Measurements from ENCODE around the gene CACNB4.

The CACNB4 gene

DNA sequence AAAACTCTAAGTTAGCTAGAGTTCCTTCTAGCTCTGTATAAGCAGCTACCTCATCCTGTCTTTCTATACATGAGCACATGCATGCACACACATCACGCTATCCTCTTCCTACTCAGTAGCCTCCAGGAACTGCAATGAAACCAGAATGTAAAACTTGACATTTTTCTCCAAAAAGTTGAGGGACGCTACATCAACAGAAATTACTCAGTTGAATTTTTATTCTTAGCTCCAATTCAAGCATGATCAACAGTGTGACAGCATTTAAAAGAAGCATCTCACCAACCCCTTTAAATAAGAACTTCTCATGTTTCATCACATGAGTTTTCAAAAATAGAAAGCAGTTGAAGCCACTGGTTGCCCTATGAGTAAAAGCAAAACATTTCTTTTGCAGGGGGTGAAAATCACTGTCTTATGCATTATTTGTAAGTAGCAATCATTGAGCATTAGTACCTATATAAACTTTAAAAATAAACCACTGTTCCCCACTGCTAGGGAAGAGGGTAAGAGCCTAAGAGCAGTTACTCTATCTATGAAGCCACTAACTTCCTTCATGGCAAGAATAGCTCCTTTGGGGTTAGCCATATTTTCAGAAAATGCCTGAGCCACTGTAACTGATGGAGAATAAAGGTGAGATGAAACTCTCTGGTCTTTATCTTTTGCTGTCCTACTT is 192.7 kb downstream of the CACNB4 start:
- Histone ChIP-seq H3K4me3 (ENCODE audit: low read depth in 1 of 2, low read length in 2 of 2) (no peak overlapping the region), H3K9ac (ENCODE audit: low read length) (no peak overlapping the region), H3K36me3 (ENCODE audit: insufficient read depth, low read length) (no peaks in the 10 kb centered on the region), H3K27me3 (ENCODE audit: control insufficient read depth in 1 of 2, insufficient read depth in 2 of 2, low read length in 2 of 2) (no peaks in the 10 kb centered on the region), H3K27ac (ENCODE audit: low read depth, low read length) (no peak overlapping the region), H3K4me1 (ENCODE audit: insufficient read depth, low read length) (no peaks in the 10 kb centered on the region), H3K9me3 (ENCODE audit: low read length) (no peaks in the 10 kb centered on the region)

DNA sequence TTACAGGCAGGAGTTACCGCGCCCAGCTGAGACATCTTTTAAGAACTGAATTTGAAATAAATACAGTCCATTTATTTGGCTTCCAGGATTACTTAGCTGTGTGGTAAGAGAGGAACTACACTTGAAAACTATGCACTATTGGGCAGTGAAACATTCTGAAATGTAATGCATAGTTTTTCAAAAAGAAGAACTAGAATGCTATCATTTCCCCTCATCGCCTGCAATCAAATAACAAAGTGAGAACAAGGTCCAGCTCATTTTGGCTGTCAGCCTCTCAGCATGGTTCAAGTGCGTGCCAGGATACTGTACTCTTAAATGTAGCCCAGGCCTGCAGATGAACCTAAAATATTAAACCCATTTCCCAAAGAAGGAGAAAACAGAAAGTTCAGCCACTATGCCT is 194.0 kb downstream of the CACNB4 start:
- H3K4me3 ChIP-seq (ENCODE audit: low read depth in 1 of 2, low read length in 2 of 2), result no peak overlapping the region
- H3K4me1 ChIP-seq (ENCODE audit: insufficient read depth, low read length), result no peaks in the 10 kb centered on the region
- H3K36me3 ChIP-seq (ENCODE audit: insufficient read depth, low read length), result no peaks in the 10 kb centered on the region
- H3K27me3 ChIP-seq (ENCODE audit: control insufficient read depth in 1 of 2, insufficient read depth in 2 of 2, low read length in 2 of 2), result no peaks in the 10 kb centered on the region
- no peak overlapping the region for H3K9ac ChIP-seq (ENCODE audit: low read length)
- no peaks in the 10 kb centered on the region for H3K9me3 ChIP-seq (ENCODE audit: low read length)
- no peak overlapping the region for H3K27ac ChIP-seq (ENCODE audit: low read depth, low read length)

DNA sequence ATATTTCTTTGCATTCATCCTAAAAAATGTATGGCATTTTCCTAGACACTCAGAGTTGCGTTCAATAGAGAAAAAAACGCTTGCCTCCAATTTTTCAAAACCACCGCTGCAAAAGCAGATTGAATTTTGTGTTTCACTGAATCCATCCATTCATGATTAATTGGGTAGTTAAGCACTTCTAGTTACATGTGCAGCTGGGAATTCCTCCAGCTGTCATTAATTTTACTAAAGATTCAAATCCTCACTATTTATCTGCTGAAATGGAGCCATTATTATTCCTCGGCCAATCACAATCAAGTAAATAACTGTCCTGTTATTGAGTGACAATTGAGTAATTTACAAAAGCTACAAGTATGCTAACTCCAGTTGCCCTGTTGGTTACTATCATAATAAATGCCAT is 194.8 kb downstream of the CACNB4 start:
- no peaks in the 10 kb centered on the region for H3K4me1 ChIP-seq (ENCODE audit: insufficient read depth, low read length)
- no peaks in the 10 kb centered on the region for H3K36me3 ChIP-seq (ENCODE audit: insufficient read depth, low read length)
- no peaks in the 10 kb centered on the region for H3K27me3 ChIP-seq (ENCODE audit: control insufficient read depth in 1 of 2, insufficient read depth in 2 of 2, low read length in 2 of 2)
- no peak overlapping the region for H3K9ac ChIP-seq (ENCODE audit: low read length)
- no peak overlapping the region for H3K4me3 ChIP-seq (ENCODE audit: low read depth in 1 of 2, low read length in 2 of 2)
- H3K9me3 ChIP-seq (ENCODE audit: low read length), result no peaks in the 10 kb centered on the region
- no peak overlapping the region for H3K27ac ChIP-seq (ENCODE audit: low read depth, low read length)

DNA sequence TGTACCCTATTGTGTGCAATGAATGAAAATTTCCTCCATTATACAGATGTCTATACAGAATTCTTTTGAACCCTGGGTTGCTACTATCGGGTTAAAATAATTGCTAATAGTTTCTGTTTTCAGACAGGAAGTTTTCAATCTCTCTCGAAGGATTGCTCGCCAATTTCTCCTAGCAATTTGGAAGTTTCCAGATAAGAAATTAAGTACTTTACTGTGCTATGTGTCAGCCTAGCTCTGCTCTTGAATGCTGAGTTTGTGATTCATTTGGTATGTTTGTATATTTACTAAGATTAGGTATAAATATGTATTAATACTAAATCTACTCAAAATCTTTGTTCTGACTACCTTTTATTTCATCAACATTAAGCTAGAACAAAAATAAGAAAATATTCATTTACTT is 196.0 kb downstream of the CACNB4 start:
- no peaks in the 10 kb centered on the region for H3K9me3 ChIP-seq (ENCODE audit: low read length)
- H3K27me3 ChIP-seq (ENCODE audit: control insufficient read depth in 1 of 2, insufficient read depth in 2 of 2, low read length in 2 of 2), result no peaks in the 10 kb centered on the region
- no peaks in the 10 kb centered on the region for H3K4me1 ChIP-seq (ENCODE audit: insufficient read depth, low read length)
- H3K36me3 ChIP-seq (ENCODE audit: insufficient read depth, low read length), result no peaks in the 10 kb centered on the region
- H3K27ac ChIP-seq (ENCODE audit: low read depth, low read length), result no peak overlapping the region
- no peak overlapping the region for H3K9ac ChIP-seq (ENCODE audit: low read length)
- no peak overlapping the region for H3K4me3 ChIP-seq (ENCODE audit: low read depth in 1 of 2, low read length in 2 of 2)

DNA sequence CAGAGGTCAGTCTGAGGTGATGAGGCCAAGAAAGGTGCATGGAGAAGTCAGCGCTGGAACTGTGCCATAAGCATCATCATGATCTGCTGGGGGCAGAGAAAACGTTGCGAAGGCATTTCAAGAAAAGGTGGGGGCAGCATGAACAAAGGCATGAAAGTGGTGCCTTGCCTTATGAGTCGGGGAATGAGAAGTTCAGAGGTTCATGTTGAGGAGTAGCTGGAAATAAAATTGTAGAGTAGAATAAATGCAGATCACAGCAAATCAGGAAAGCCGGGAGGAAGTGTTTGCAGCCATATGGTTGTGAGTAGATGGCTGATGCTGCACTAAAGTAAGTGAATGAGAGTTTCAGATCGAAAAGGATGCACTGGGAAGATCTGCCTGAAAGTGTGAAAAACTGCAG is 198.5 kb downstream of the CACNB4 start:
- no peaks in the 10 kb centered on the region for H3K27me3 ChIP-seq (ENCODE audit: control insufficient read depth in 1 of 2, insufficient read depth in 2 of 2, low read length in 2 of 2)
- no peak overlapping the region for H3K9ac ChIP-seq (ENCODE audit: low read length)
- H3K9me3 ChIP-seq (ENCODE audit: low read length), result no peaks in the 10 kb centered on the region
- no peak overlapping the region for H3K4me3 ChIP-seq (ENCODE audit: low read depth in 1 of 2, low read length in 2 of 2)
- no peaks in the 10 kb centered on the region for H3K36me3 ChIP-seq (ENCODE audit: insufficient read depth, low read length)
- no peaks in the 10 kb centered on the region for H3K4me1 ChIP-seq (ENCODE audit: insufficient read depth, low read length)
- no peak overlapping the region for H3K27ac ChIP-seq (ENCODE audit: low read depth, low read length)

DNA sequence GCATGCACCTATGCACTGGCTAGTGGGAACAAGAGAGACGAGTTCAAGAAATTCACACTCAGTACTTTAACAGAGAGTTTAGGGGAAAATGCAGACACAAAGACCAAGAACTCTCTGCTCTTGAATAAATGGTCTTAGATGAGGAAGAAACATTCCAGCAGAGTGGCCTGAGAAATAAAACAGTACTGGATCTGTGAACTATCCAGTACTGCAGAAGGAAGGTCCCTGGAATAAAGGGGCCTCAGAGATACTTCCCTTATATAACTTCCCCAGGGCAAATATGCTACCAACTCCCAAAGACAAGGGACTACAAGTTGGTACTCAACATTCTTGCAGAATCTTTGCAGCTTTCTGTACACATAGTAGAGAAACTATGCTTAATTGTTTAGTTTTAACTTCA is 199.7 kb downstream of the CACNB4 start:
- Histone ChIP-seq H3K27ac (ENCODE audit: low read depth, low read length) (no peak overlapping the region), H3K9ac (ENCODE audit: low read length) (no peak overlapping the region)

DNA sequence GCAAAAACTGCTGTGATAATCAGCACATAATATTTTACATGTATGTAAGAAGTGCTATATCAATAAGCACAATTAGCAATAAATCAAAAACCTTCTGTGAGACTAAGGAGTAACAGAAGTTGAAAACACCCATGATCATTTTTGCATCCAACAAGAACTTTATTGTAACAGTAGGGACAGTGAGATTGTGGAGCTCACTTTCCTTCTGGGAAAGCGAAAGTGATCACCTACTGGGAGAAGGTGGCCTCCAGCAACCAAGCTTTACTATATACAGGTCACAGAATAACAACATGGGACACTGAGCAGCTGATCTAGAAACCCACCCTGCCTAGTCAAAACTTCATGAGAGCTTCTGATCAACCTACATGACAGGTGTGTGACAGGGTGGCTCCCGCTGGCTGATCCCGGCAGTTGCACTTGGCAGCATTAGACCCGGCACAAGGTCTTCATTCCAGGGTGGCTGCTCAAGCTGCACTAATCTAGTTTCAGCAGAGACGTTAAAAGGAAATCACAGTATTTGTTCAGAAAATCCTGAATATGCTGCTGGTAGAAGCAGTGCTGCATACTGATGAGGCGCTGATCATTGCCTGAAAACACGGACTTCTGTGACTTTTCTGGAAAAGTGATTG is 207.2 kb downstream of the CACNB4 start:
- H3K9ac ChIP-seq (ENCODE audit: low read length), result no peak overlapping the region
- no peaks in the 10 kb centered on the region for H3K4me1 ChIP-seq (ENCODE audit: insufficient read depth, low read length)
- H3K27me3 ChIP-seq (ENCODE audit: control insufficient read depth in 1 of 2, insufficient read depth in 2 of 2, low read length in 2 of 2), result no peaks in the 10 kb centered on the region
- H3K4me3 ChIP-seq (ENCODE audit: low read depth in 1 of 2, low read length in 2 of 2), result no peak overlapping the region
- no peak overlapping the region for H3K27ac ChIP-seq (ENCODE audit: low read depth, low read length)
- no peaks in the 10 kb centered on the region for H3K36me3 ChIP-seq (ENCODE audit: insufficient read depth, low read length)
- peaks cover 8% of the 10 kb centered on the region for H3K9me3 ChIP-seq (ENCODE audit: low read length)

More for the DNA sequence above, 199.7 kb downstream of the CACNB4 start:
- Histone ChIP-seq H3K36me3 (ENCODE audit: insufficient read depth, low read length) (no peaks in the 10 kb centered on the region), H3K4me3 (ENCODE audit: low read depth in 1 of 2, low read length in 2 of 2) (no peak overlapping the region), H3K9me3 (ENCODE audit: low read length) (peaks cover 5% of the 10 kb centered on the region), H3K27me3 (ENCODE audit: control insufficient read depth in 1 of 2, insufficient read depth in 2 of 2, low read length in 2 of 2) (no peaks in the 10 kb centered on the region), H3K4me1 (ENCODE audit: insufficient read depth, low read length) (no peaks in the 10 kb centered on the region)

DNA sequence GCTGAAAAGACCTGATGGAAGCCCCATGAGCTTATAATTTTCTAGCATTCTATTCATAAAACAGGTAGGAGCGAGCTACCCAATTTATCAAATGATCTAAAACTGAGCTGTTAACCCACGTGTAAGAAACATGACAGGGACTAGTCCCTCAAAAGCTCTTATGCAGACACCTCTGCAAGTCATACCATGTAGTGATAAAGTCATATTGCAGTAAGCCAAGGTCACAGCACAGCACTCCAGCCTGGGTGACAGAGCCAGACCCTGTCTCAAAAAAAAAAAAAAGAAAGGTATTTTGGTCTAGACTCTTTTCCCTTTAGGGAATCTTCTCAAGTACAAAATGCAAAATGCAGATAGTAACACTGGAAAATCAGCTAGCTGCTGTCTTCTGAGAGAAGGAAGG is 211.7 kb downstream of the CACNB4 start:
- Histone ChIP-seq H3K4me1 (ENCODE audit: insufficient read depth, low read length) (no peaks in the 10 kb centered on the region), H3K27me3 (ENCODE audit: control insufficient read depth in 1 of 2, insufficient read depth in 2 of 2, low read length in 2 of 2) (no peaks in the 10 kb centered on the region), H3K27ac (ENCODE audit: low read depth, low read length) (no peak overlapping the region), H3K36me3 (ENCODE audit: insufficient read depth, low read length) (no peaks in the 10 kb centered on the region), H3K4me3 (ENCODE audit: low read depth in 1 of 2, low read length in 2 of 2) (no peak overlapping the region), H3K9me3 (ENCODE audit: low read length) (no peaks in the 10 kb centered on the region), H3K9ac (ENCODE audit: low read length) (no peak overlapping the region)

DNA sequence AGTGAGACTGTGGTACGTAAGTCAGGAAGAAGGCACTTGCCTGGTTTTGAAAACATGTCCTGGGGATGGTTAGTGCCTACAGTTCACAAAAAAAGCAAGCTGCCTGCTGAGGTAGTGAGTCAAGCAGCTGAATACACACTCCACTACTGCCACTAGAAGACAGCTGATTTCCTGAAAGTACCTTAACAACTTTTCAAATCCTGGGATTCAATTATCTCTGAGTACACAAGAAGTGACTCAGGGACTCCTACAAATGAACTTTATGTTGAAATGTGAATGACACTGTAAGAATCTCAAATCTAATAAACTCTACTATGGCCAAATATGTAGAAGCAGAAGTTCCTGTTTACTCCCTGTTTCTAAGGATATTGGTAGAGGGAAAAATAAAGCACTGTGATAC is 212.6 kb downstream of the CACNB4 start:
- no peak overlapping the region for H3K27ac ChIP-seq (ENCODE audit: low read depth, low read length)
- no peak overlapping the region for H3K9ac ChIP-seq (ENCODE audit: low read length)
- H3K4me1 ChIP-seq (ENCODE audit: insufficient read depth, low read length), result no peaks in the 10 kb centered on the region
- no peaks in the 10 kb centered on the region for H3K9me3 ChIP-seq (ENCODE audit: low read length)
- H3K4me3 ChIP-seq (ENCODE audit: low read depth in 1 of 2, low read length in 2 of 2), result no peak overlapping the region
- H3K36me3 ChIP-seq (ENCODE audit: insufficient read depth, low read length), result no peaks in the 10 kb centered on the region
- no peaks in the 10 kb centered on the region for H3K27me3 ChIP-seq (ENCODE audit: control insufficient read depth in 1 of 2, insufficient read depth in 2 of 2, low read length in 2 of 2)

DNA sequence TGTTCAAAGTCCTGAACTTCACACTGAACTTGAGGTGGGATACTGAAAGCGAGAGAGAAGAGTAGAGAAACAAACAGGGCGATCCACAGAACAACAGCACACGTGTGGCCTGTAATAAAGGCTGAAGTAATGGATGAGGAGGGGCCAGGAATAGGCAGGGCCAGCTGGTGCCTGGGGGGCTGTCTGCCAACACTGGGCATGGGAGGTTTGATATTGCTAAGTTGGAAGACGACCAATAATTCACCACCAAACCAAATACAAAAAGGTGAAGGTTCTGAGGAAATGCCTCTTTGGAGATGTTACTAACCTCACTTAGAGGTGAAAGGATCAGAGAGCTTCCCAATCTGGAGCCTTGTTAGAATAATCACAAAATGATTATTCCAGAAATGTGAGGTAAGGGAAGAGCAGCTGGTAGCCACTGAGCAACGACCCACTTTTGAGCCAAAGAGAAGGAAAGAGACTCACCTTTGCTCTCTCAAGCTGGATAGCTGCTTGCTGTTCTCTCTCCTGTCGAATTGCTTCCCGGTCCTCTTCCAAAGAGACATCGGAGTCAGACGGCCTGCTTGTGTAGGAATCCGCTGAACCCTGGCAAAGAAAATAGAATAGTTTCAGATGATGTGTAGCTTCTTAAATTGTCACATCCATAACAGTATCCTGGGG is 215.9 kb downstream of the CACNB4 start:
- Histone ChIP-seq H3K27me3 (ENCODE audit: control insufficient read depth in 1 of 2, insufficient read depth in 2 of 2, low read length in 2 of 2) (no peaks in the 10 kb centered on the region), H3K36me3 (ENCODE audit: insufficient read depth, low read length) (no peaks in the 10 kb centered on the region), H3K4me3 (ENCODE audit: low read depth in 1 of 2, low read length in 2 of 2) (no peak overlapping the region), H3K9ac (ENCODE audit: low read length) (no peak overlapping the region), H3K27ac (ENCODE audit: low read depth, low read length) (no peak overlapping the region), H3K4me1 (ENCODE audit: insufficient read depth, low read length) (no peaks in the 10 kb centered on the region), H3K9me3 (ENCODE audit: low read length) (no peaks in the 10 kb centered on the region)

DNA sequence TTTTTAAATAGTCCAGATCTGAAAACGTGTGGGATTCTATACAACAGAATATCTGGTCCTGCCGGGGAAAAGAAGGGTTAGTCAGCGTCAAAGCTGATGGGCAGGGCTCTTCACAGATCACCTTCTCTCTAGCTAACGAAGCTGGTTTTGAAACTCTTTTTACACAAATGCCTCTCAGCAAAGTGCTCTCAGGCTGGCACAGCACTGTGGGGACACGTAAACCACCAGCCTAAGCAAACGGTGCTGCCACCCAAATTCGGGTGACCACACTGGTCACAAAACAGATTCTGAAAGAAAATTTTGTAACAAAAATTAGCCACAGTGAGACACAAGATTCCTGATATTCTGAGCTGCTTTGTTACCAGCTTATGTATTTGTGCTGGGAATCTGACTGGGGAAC is 217.5 kb downstream of the CACNB4 start:
- H3K4me3 ChIP-seq (ENCODE audit: low read depth in 1 of 2, low read length in 2 of 2), result no peak overlapping the region
- H3K9me3 ChIP-seq (ENCODE audit: low read length), result no peaks in the 10 kb centered on the region
- no peaks in the 10 kb centered on the region for H3K36me3 ChIP-seq (ENCODE audit: insufficient read depth, low read length)
- no peaks in the 10 kb centered on the region for H3K27me3 ChIP-seq (ENCODE audit: control insufficient read depth in 1 of 2, insufficient read depth in 2 of 2, low read length in 2 of 2)
- no peak overlapping the region for H3K27ac ChIP-seq (ENCODE audit: low read depth, low read length)
- H3K4me1 ChIP-seq (ENCODE audit: insufficient read depth, low read length), result no peaks in the 10 kb centered on the region
- H3K9ac ChIP-seq (ENCODE audit: low read length), result no peak overlapping the region

DNA sequence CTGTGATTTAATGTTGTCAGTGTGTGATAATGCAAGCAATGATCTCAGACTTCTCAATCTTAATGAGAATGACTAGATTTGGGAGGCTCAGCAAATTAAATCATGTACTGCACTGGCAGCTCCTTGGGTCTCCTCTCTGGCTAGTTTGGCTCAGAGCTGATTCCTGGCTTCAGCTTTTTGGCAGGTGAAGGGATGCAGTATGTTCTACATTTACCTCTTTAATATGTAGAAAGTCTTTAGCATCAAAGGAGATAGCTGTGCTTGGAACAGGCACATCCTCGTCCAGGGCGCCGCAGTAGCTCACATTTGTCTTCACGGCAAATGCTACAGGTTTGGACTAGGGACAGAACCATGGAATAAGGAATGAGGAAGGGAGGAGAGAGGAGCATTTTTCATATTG is 218.3 kb downstream of the CACNB4 start:
- H3K27me3 ChIP-seq (ENCODE audit: control insufficient read depth in 1 of 2, insufficient read depth in 2 of 2, low read length in 2 of 2), result no peaks in the 10 kb centered on the region
- no peak overlapping the region for H3K4me3 ChIP-seq (ENCODE audit: low read depth in 1 of 2, low read length in 2 of 2)
- H3K9ac ChIP-seq (ENCODE audit: low read length), result no peak overlapping the region
- H3K4me1 ChIP-seq (ENCODE audit: insufficient read depth, low read length), result no peaks in the 10 kb centered on the region
- H3K36me3 ChIP-seq (ENCODE audit: insufficient read depth, low read length), result no peaks in the 10 kb centered on the region
- H3K27ac ChIP-seq (ENCODE audit: low read depth, low read length), result no peak overlapping the region
- H3K9me3 ChIP-seq (ENCODE audit: low read length), result no peaks in the 10 kb centered on the region

Measured in muscle layer of colon (tissue), 2 donors.